ENCODE measurements around the gene VPS26C. TPM values are rescaled to one million over a fixed set of nuclear protein-coding genes. Genes with fewer than 3 reads are reported as not detected.

VPS26C gene
- total RNA-seq, 2 experiments from 2014 or later = 31.8 to 36.0 TPM

GRCh38 chr21:37243961-37244360 lies 23.2 kb downstream of the VPS26C start:
- no peaks in the 10 kb centered on the region for H3K9me3 Mint-ChIP-seq
- ChIA-PET CTCF (no interaction called here), POLR2A (interaction anchor here (1.3 kb wide), 1 partner anchor 15 kb away, joined by 3 read pairs; no protein-coding TSS in a partner anchor)
- Histone ChIP-seq H3K27ac (ENCODE audit: low read depth in 1 of 2, low read length in 2 of 2) (no peak overlapping the region), H3K4me3 (ENCODE audit: low read length) (no peak overlapping the region), H3K27me3 (ENCODE audit: control insufficient read depth in 1 of 2, insufficient read depth in 2 of 2, low read length in 2 of 2) (no peaks in the 10 kb centered on the region), H3K9me3 (ENCODE audit: control insufficient read depth in 1 of 2, insufficient read depth in 1 of 2, low read length in 2 of 2) (no peaks in the 10 kb centered on the region), H3K36me3 (ENCODE audit: insufficient read depth, low read length) (peaks cover 21% of the 10 kb centered on the region), H3K4me1 (ENCODE audit: insufficient read depth, low read length) (peaks cover 24% of the 10 kb centered on the region)
- no peak overlapping the region for H3K4me3 Mint-ChIP-seq
- TF ChIP-seq CTCF (IDR thresholded peaks at IDR 0.05) = no peak
- peak overlapping the region; percentile 25 for H3K27ac Mint-ChIP-seq
- H3K36me3 Mint-ChIP-seq (ENCODE audit: low read depth) = peaks cover 36% of the 10 kb centered on the region
- intact Hi-C loops (cut with DNase I, micrococcal nuclease) = no loop called here
- ATAC-seq (ENCODE audit: poor library complexity) (no peak), DNase-seq (no peak)
- H3K27me3 Mint-ChIP-seq = no peaks in the 10 kb centered on the region
- peaks cover 70% of the 10 kb centered on the region for H3K4me1 Mint-ChIP-seq (ENCODE audit: low read depth)

- intact Hi-C loops (cut with DNase I, micrococcal nuclease) = no loop called here
- no peaks in the 10 kb centered on the region for H3K27me3 Mint-ChIP-seq
- H3K36me3 Mint-ChIP-seq (ENCODE audit: low read depth) = peaks cover 61% of the 10 kb centered on the region
- H3K4me3 Mint-ChIP-seq = no peak overlapping the region
- CTCF ChIA-PET = no interaction called here
- Histone ChIP-seq H3K36me3 (ENCODE audit: insufficient read depth, low read length) (peaks cover 39% of the 10 kb centered on the region), H3K27me3 (ENCODE audit: control insufficient read depth in 1 of 2, insufficient read depth in 2 of 2, low read length in 2 of 2) (no peaks in the 10 kb centered on the region), H3K9me3 (ENCODE audit: control insufficient read depth in 1 of 2, insufficient read depth in 1 of 2, low read length in 2 of 2) (no peaks in the 10 kb centered on the region), H3K27ac (ENCODE audit: low read depth in 1 of 2, low read length in 2 of 2) (no peak overlapping the region), H3K4me1 (ENCODE audit: insufficient read depth, low read length) (peaks cover 34% of the 10 kb centered on the region), H3K4me3 (ENCODE audit: low read length) (no peak overlapping the region)
- DNase-seq = no peak
- no peak for ATAC-seq (ENCODE audit: poor library complexity)
- peak overlapping the region; percentile 36 for H3K27ac Mint-ChIP-seq
- POLR2A ChIA-PET = no interaction called here
- TF ChIP-seq CTCF (IDR thresholded peaks at IDR 0.05) = no peak
- no peaks in the 10 kb centered on the region for H3K9me3 Mint-ChIP-seq
- H3K4me1 Mint-ChIP-seq (ENCODE audit: low read depth) = peaks cover 66% of the 10 kb centered on the region
These were observed 25.7 kb downstream of the VPS26C start for GRCh38 chr21:37241426-37241825.

GRCh38 chr21:37240978-37241377 lies 26.2 kb downstream of the VPS26C start:
- Mint-ChIP-seq H3K27me3 (no peaks in the 10 kb centered on the region), H3K4me1 (ENCODE audit: low read depth) (peaks cover 61% of the 10 kb centered on the region), H3K9me3 (no peaks in the 10 kb centered on the region), H3K4me3 (no peak overlapping the region), H3K36me3 (ENCODE audit: low read depth) (peaks cover 66% of the 10 kb centered on the region), H3K27ac (peak overlapping the region; percentile 36)
- Histone ChIP-seq H3K4me3 (ENCODE audit: low read length) (no peak overlapping the region), H3K27ac (ENCODE audit: low read depth in 1 of 2, low read length in 2 of 2) (no peak overlapping the region), H3K36me3 (ENCODE audit: insufficient read depth, low read length) (peaks cover 39% of the 10 kb centered on the region), H3K4me1 (ENCODE audit: insufficient read depth, low read length) (peaks cover 34% of the 10 kb centered on the region), H3K9me3 (ENCODE audit: control insufficient read depth in 1 of 2, insufficient read depth in 1 of 2, low read length in 2 of 2) (no peaks in the 10 kb centered on the region), H3K27me3 (ENCODE audit: control insufficient read depth in 1 of 2, insufficient read depth in 2 of 2, low read length in 2 of 2) (no peaks in the 10 kb centered on the region)
- no peak for TF ChIP-seq CTCF (IDR thresholded peaks at IDR 0.05)
- ChIA-PET CTCF (no interaction called here), POLR2A (no interaction called here)
- DNase-seq = no peak
- intact Hi-C loops (cut with DNase I, micrococcal nuclease) = no loop called here
- no peak for ATAC-seq (ENCODE audit: poor library complexity)

Data from CD4-positive, alpha-beta T cell (primary cell).